Activated CD4-positive, alpha-beta T cell treated with anti-CD3 and anti-CD28 coated beads, Interleukin-2, amount 10 ng/mL, durations not matched to agents 7 days and 5 days (primary cell): ENCODE data around the gene NKG7. TPM values are rescaled to one million over a fixed set of nuclear protein-coding genes. Genes with fewer than 3 reads are reported as not detected.

ENCODE experiments used
- CTCF ChIA-PET: fragments of 350-600 bp; sonication (Branson Sonifier 250); formaldehyde crosslinking; loops from one replicate; lab custom pipeline; 2021; ENCODE audit warnings: antibody characterized with exemption; lab: Charles Lee
- POLR2A ChIA-PET: fragments of 350-600 bp; sonication (Branson Sonifier 250); formaldehyde crosslinking; loops from one replicate; lab custom pipeline; 2021; ENCODE audit warnings: antibody characterized with exemption; lab: Charles Lee
- DNase-seq: peaks from one replicate; pipeline ENCODE4 v3.0.0-alpha.2; 2020
- H3K27ac Mint-ChIP-seq: one replicate; pipeline ENCODE4 v1.8.0; 2021; ENCODE audit warnings: mild to moderate bottlenecking, moderate library complexity, mixed read lengths
- H3K27me3 Mint-ChIP-seq: one replicate; pipeline ENCODE4 v1.8.0; 2021; ENCODE audit warnings: mixed read lengths
- H3K36me3 Mint-ChIP-seq: one replicate; pipeline ENCODE4 v1.8.0; 2021; ENCODE audit warnings: low read depth, mixed read lengths
- H3K4me1 Mint-ChIP-seq: one replicate; pipeline ENCODE4 v1.8.0; 2021; ENCODE audit warnings: mixed read lengths
- H3K4me3 Mint-ChIP-seq: one replicate; pipeline ENCODE4 v1.8.0; 2021; ENCODE audit warnings: mild to moderate bottlenecking, moderate library complexity, mixed read lengths
- H3K9me3 Mint-ChIP-seq: one replicate; pipeline ENCODE4 v1.8.0; 2021; ENCODE audit warnings: mixed read lengths
- total RNA-seq, 2 experiments: library from RNA; stranded (reverse); gene quantifications; one replicate each; pipeline ENCODE4 v1.2.3, GENCODE V29; 2021

NKG7 gene
- total RNA-seq, 2 experiments from 2014 or later = 67.2 to 71.7 TPM

DNA sequence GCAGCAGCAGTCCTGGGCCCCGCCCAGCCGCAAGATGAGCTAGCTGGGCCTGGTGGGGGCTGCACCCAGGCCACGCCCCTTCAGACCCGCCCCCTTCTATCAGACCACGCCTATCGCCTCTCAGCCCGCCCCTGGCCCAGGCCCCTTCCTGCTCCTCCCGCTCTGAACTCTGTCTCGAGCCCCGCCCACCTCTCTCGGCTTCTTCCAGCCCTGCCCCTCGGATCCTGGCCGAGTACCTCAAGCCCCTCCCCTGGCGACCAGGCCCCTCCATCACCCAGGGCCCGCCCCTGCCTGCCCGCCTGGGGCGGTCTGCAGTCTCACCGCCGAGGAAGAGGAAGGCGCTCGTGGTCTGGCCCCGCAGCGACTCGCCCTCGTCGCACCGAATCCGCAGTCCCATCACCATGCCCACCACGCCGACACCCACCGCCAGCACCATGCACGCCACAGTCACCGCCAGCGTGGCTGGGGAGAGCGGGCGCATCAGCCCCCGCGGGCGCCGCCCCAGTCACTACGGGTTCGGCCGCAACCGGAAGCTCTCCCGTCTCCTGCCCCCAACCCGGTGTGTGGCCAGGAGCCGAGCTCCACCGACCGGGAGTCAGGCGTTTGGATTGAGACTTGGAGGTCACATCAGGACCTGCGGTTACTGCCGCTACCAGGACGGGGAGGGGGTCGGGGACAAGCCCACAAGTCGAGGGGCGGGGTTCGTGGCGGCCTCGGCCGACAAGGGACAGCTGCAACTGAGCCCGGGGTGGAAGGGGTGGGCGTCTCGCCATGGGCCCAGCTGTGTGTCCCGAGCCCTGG is 4.7 kb downstream of the NKG7 start:
- H3K9me3 Mint-ChIP-seq = peaks cover 1% of the 10 kb centered on the region
- peak overlapping the region; percentile 99 for H3K4me3 Mint-ChIP-seq
- peak; percentile 96 for DNase-seq
- H3K27ac Mint-ChIP-seq = peak overlapping the region; percentile 95
- POLR2A ChIA-PET = interaction anchor here (0.8 to 1.2 kb wide), 2 partner anchors 24 to 27 kb away, joined by 3 to 13 read pairs; no protein-coding TSS in a partner anchor
- H3K27me3 Mint-ChIP-seq = no peaks in the 10 kb centered on the region
- CTCF ChIA-PET = interaction anchor here (0.5 to 1.7 kb wide), 8 partner anchors 9 to 247 kb away, joined by 3 to 13 read pairs (median 4); no protein-coding TSS in a partner anchor
- peaks cover 75% of the 10 kb centered on the region for H3K4me1 Mint-ChIP-seq
- peaks cover 7% of the 10 kb centered on the region for H3K36me3 Mint-ChIP-seq

DNA sequence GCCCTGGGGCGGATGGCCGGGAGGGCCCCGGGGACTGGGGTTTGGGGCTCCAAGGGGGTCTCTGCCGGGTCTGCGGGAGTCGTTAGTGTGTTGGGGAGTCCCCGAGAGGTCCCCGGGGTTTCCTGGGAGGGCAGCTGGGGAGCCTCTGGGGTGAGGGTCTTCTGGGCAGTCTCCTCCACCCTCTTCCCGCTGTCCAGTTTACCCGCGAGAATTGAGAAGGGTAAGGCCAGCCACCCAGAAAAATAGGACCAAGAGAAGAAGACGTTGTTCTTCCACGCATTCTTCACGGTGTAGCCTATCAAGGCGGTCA is 5.2 kb downstream of the NKG7 start:
- H3K36me3 Mint-ChIP-seq = peaks cover 5% of the 10 kb centered on the region
- peak overlapping the region; percentile 99 for H3K4me3 Mint-ChIP-seq
- peaks cover 75% of the 10 kb centered on the region for H3K4me1 Mint-ChIP-seq
- CTCF ChIA-PET = interaction anchor here (0.8 to 1.7 kb wide), 6 partner anchors 9 to 54 kb away, joined by 3 to 13 read pairs (median 4); no protein-coding TSS in a partner anchor
- no peaks in the 10 kb centered on the region for H3K27me3 Mint-ChIP-seq
- H3K27ac Mint-ChIP-seq = peak overlapping the region; percentile 95
- H3K9me3 Mint-ChIP-seq = no peaks in the 10 kb centered on the region
- no peak for DNase-seq
- POLR2A ChIA-PET = interaction anchor here (0.8 to 1.2 kb wide), 2 partner anchors 24 to 27 kb away, joined by 3 to 13 read pairs; no protein-coding TSS in a partner anchor

DNA sequence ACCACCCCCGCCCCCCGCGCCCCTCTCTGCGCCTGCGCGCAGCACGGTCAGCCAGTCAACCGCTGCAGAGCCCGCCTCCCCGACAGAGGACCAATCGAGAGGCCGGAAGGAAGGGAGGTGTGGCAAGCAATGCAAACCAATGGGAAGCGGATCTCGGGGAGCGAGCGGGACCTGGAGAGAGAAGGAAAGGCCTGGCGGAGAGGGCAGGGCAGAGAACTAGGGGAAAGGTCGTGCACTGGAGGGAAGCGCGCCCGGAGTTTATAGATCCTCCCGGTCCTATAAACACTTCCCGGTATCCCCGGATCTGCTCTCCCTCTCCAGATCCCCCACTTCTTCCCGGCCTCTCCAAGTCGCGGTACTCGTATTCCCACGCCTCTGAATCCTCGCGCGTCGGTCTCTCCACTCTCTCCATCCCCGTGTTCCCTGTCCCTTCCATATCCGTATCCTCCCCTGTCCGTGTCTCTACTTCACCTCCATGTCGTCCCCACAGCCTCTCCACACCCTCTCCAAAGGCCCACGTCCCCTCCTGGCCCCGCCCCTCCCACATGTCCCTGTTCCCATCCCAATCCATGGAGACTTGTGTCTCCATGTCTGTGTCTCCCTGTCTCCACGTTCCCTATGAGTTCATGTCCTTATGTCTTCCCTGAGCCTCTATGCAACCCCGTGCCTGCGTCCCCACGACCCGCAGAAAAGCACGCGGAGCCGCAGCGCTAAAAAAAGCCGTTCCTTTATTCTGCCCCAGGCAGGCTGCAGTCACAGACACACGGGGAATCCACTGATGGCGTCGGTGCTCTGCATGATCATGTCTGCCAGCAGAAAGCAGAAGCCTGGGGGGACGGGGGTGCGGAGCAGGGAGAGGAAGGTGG is 5.8 kb downstream of the NKG7 start:
- peak overlapping the region; percentile 95 for H3K27ac Mint-ChIP-seq
- peaks cover 5% of the 10 kb centered on the region for H3K36me3 Mint-ChIP-seq
- peaks cover 73% of the 10 kb centered on the region for H3K4me1 Mint-ChIP-seq
- H3K9me3 Mint-ChIP-seq = no peaks in the 10 kb centered on the region
- CTCF ChIA-PET = interaction anchor here (1.2 to 1.7 kb wide), 4 partner anchors 17 to 28 kb away, joined by 4 to 13 read pairs (median 8); no protein-coding TSS in a partner anchor
- peak; percentile 97 for DNase-seq
- no peaks in the 10 kb centered on the region for H3K27me3 Mint-ChIP-seq
- H3K4me3 Mint-ChIP-seq = peak overlapping the region; percentile 99
- POLR2A ChIA-PET = interaction anchor here (0.8 to 1.3 kb wide), 3 partner anchors 23 to 29 kb away, joined by 3 to 13 read pairs (median 6); no protein-coding TSS in a partner anchor

DNA sequence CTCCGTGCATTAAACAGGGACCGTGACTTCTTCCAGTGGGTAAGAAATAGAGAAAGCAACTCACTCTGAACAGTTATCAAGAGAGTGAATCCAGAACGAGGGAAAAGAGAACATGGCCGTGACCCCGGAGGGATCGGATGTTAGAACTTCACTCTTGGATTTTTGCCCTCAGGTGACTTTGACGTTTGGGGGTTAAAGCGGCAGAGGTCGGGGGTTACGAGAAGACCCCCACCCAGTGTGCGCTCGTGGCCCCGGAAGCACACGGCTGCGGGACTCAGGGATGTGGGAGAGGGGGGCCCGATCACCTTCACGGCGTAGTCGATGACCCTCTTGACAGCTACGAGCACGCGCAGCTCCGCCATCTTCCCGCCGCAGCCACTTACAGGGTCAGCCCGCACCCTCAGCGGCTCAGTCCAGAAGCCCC is 6.5 kb downstream of the NKG7 start, which contains the start of gene ETFB:
Gene ETFB, minus strand, starts transcription at position 424 of the 424 bp plus-strand sequence. Its CDS starts 62 bp downstream, at position 362.
- CTCF ChIA-PET = interaction anchor here (1.3 to 1.8 kb wide), 2 partner anchors 27 kb away, joined by 3 to 6 read pairs; no protein-coding TSS in a partner anchor
- POLR2A ChIA-PET = interaction anchor here (1.3 kb wide), 1 partner anchor 29 kb away, joined by 6 read pairs; no protein-coding TSS in a partner anchor
- DNase-seq = no peak
- Mint-ChIP-seq H3K9me3 (no peaks in the 10 kb centered on the region), H3K4me3 (peak within 1 kb of the TSS; percentile 99), H3K36me3 (peaks cover 5% of the 10 kb centered on the region), H3K27ac (peak within 1 kb of the TSS; percentile 95), H3K27me3 (no peaks in the 10 kb centered on the region), H3K4me1 (peaks cover 67% of the 10 kb centered on the region)

DNA sequence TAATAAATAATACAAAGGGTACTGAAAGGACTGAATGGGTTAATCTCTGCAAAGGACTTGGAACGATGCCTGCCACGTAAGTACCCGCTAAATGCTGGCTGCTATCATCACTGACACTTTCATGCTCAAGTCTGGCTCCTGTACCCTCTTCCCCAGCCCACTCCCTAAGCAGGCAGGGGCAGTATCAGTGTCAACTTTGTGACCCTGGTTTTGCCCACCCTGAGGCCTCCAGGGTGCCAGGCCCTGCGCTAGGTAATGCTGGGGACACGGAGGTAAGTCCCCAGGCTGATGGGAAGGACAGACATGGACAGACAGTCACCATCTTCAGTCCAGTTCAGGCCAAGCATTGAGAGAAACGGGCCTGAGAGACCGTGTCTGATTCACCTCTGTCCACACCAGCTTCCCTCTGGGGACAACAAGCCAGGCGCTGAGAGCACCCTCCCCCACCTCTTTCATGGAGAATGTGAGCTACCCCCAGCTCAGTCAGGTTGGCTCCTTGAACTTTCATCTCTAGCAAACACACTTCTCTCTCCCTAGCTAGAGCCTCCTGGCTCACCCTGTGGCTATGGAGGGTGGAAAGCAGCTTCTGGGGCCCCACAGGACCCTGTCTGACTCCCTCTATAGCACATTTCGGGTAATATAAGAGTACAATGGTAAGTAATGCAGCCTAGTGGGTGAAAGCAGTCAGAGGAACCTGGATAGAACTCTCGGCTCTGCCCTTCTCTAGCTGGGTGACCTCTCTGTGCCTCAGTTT is 7.1 kb downstream of the NKG7 start:
- ChIA-PET POLR2A (interaction anchor here (1.3 kb wide), 1 partner anchor 30 kb away, joined by 6 read pairs; no protein-coding TSS in a partner anchor), CTCF (interaction anchor here (1.3 to 1.8 kb wide), 2 partner anchors 26 to 27 kb away, joined by 3 to 6 read pairs; no protein-coding TSS in a partner anchor)
- Mint-ChIP-seq H3K9me3 (no peaks in the 10 kb centered on the region), H3K36me3 (peaks cover 5% of the 10 kb centered on the region), H3K27ac (peak overlapping the region; percentile 95), H3K4me1 (peaks cover 61% of the 10 kb centered on the region), H3K4me3 (peak overlapping the region; percentile 99), H3K27me3 (no peaks in the 10 kb centered on the region)
- DNase-seq = peak; percentile 30

DNA sequence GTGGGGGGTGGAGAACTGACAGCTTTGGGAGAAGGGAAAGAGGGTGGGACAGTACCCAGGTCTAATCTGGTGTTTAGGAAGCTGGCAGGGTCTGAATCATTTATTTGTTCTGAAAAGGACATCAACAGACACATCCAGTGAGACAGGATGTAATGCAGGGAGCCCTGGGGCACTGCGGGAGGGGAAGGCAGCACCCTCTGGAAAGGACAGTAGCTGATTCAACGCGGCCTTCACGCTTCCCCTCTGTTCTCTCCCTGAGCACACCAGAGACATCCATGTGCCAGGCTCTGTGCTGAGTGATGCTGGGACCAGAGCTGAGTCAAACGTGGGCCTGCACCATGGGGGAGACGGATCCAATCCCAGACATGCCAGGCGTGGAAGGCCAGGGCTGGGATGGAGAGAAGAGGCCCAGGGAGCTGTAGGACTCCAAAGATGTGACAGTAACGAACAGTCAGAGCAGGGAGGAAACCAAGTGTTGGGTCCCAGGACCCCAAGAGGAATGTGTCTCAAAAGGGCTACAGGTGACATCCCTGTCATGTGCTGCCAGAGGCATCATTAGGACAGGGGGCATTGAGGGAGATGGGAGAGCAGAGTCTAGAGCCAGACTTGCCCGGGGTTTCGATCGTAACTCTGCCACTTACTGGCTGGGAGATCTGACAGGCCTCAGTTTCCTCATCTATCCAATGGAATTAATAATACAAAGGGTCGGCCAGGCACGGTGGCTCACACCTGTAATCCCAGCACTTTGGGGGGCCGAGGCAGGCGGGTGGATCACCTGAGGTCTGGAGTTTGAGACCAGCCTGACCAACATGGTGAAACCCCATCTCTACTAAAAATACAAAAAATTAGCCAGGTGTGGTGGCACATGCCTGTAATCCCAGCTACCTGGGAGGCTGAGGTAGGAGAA is 8.0 kb downstream of the NKG7 start:
- peaks cover 58% of the 10 kb centered on the region for H3K4me1 Mint-ChIP-seq
- peaks cover 2% of the 10 kb centered on the region for H3K36me3 Mint-ChIP-seq
- H3K27me3 Mint-ChIP-seq = no peaks in the 10 kb centered on the region
- POLR2A ChIA-PET = interaction anchor here (0.5 kb wide), 1 partner anchor 82 kb away, joined by 4 read pairs; no protein-coding TSS in a partner anchor
- no peak overlapping the region for H3K27ac Mint-ChIP-seq
- no peaks in the 10 kb centered on the region for H3K9me3 Mint-ChIP-seq
- peak overlapping the region; percentile 46 for H3K4me3 Mint-ChIP-seq
- CTCF ChIA-PET = interaction anchor here (1.8 kb wide), 1 partner anchor 28 kb away, joined by 3 read pairs; no protein-coding TSS in a partner anchor
- no peak for DNase-seq

DNA sequence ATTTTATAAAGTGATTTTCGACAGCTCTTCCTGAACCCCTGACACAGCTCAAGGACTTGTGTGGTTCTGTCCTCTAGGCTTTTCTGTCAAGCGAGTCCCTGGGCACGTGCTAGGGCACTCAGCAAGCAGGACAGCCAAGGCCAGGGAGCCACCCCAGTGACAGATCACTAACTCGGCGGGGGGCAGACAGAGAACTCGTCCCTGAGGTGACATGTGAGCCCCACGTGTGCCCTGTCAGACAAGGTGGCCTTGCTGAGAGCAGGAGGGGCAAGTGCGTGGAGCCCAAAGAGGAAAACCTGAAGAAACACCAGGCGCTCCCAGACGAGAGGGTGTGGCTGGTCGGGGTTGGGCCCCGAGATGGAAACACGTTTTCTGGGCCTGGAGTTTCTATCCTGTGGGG is 11.2 kb downstream of the NKG7 start:
- Mint-ChIP-seq H3K9me3 (no peaks in the 10 kb centered on the region), H3K4me3 (no peak overlapping the region), H3K4me1 (peaks cover 51% of the 10 kb centered on the region), H3K36me3 (peaks cover 10% of the 10 kb centered on the region), H3K27ac (no peak overlapping the region), H3K27me3 (no peaks in the 10 kb centered on the region)
- DNase-seq = no peak
- ChIA-PET CTCF (interaction anchor here (1.2 kb wide), 1 partner anchor 92 kb away, joined by 3 read pairs; no protein-coding TSS in a partner anchor), POLR2A (no interaction called here)

DNA sequence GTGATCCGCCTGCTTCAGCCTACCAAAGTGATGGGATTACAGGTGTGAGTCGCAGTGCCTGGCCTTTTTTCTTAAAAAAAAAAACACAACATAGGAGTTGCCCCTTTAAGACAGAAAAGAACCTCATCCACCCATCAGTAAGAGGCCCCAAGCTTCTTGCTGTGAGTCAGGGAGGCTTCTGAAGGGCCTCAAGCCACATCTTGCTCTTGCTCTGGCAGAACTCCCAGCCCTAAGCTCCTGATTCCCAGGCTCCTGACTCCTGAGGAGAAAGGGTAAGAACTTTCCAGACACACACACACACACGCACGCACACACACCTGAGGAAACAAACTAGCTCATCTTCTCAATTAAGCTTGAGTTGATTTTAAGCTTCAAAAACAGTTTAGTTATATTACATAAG is 13.2 kb downstream of the NKG7 start:
- no peaks in the 10 kb centered on the region for H3K9me3 Mint-ChIP-seq
- no peak overlapping the region for H3K4me3 Mint-ChIP-seq
- peak overlapping the region; percentile 17 for H3K27ac Mint-ChIP-seq
- CTCF ChIA-PET = interaction anchor here (0.7 to 2.7 kb wide), 4 partner anchors 9 to 35 kb away, joined by 3 to 8 read pairs (median 3); no protein-coding TSS in a partner anchor
- DNase-seq = no peak
- no peaks in the 10 kb centered on the region for H3K27me3 Mint-ChIP-seq
- peaks cover 55% of the 10 kb centered on the region for H3K4me1 Mint-ChIP-seq
- POLR2A ChIA-PET = interaction anchor here (0.6 kb wide), 1 partner anchor 11 kb away, joined by 3 read pairs; no protein-coding TSS in a partner anchor
- H3K36me3 Mint-ChIP-seq = peaks cover 13% of the 10 kb centered on the region

DNA sequence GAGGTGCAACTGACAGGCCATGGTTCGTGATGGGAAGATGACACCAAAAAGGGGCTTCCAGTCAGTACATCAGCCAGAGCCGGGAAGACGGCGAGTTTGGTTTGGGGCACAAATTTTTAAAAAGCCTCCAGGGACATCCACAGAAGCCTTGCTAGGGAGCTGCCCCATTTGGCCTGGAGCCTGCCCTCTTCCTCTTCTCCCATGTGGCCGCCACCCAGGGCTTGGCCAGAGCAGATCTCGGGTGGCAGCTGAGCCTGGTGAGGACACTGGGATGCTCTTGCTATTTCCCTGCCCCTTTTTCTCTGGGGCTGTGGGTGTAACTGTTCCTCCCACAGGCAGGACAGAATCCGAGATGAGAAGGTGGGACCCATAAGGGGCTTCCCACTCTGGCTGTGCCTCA is 14.5 kb downstream of the NKG7 start:
- Mint-ChIP-seq H3K36me3 (peaks cover 13% of the 10 kb centered on the region), H3K27ac (no peak overlapping the region), H3K27me3 (no peaks in the 10 kb centered on the region), H3K9me3 (no peaks in the 10 kb centered on the region), H3K4me3 (no peak overlapping the region), H3K4me1 (peaks cover 46% of the 10 kb centered on the region)
- no peak for DNase-seq
- CTCF ChIA-PET = interaction anchor here (0.9 to 2.7 kb wide), 3 partner anchors 9 to 63 kb away, joined by 3 to 8 read pairs (median 3); no protein-coding TSS in a partner anchor
- POLR2A ChIA-PET = interaction anchor here (0.9 kb wide), 1 partner anchor 17 kb away, joined by 3 read pairs; no protein-coding TSS in a partner anchor

DNA sequence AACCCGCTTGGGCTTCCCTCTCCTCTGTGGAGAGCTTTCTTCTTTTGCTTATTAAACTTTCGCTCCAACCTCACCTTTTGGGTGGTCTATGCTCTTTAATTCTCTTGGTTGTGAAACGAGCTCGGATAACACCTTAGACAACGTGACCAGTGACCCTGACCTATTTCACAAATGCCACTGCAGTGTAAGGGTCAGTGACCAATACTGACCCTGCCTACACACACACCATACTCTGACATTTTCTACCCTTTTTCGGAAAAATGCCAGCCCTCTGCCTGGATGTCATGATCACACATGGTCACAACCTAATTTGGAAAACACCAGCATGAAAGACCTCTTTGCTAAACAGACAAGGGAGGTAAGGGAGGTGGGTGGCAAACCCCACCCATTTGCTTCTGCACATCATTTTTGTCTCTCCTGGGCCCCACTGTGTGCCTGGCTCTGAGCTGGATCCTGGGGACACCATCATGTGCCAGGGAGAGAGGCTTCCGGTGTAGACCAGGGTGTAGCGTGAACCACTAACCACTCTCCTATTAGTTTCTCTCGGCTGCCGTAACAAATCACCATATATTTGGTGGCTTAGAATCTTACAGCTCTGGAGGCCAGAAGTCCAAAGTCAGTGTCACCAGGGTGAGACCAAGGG is 16.2 kb downstream of the NKG7 start:
- POLR2A ChIA-PET = no interaction called here
- no peak overlapping the region for H3K4me3 Mint-ChIP-seq

More for the DNA sequence above, 16.2 kb downstream of the NKG7 start:
- H3K36me3 Mint-ChIP-seq = peaks cover 24% of the 10 kb centered on the region
- CTCF ChIA-PET = interaction anchor here (0.6 to 1.0 kb wide), 2 partner anchors 17 to 88 kb away, joined by 3 to 4 read pairs; no protein-coding TSS in a partner anchor
- no peaks in the 10 kb centered on the region for H3K9me3 Mint-ChIP-seq
- no peaks in the 10 kb centered on the region for H3K27me3 Mint-ChIP-seq
- no peak for DNase-seq
- H3K4me1 Mint-ChIP-seq = peaks cover 34% of the 10 kb centered on the region
- peak overlapping the region; percentile 13 for H3K27ac Mint-ChIP-seq
